ENCODE data around the gene NKG7.
"Not testable (repeated sequence)": the region's sequence is repeated elsewhere in the genome, so short reads cannot be mapped to it uniquely, and the experiment has no call there.

The NKG7 gene

DNA sequence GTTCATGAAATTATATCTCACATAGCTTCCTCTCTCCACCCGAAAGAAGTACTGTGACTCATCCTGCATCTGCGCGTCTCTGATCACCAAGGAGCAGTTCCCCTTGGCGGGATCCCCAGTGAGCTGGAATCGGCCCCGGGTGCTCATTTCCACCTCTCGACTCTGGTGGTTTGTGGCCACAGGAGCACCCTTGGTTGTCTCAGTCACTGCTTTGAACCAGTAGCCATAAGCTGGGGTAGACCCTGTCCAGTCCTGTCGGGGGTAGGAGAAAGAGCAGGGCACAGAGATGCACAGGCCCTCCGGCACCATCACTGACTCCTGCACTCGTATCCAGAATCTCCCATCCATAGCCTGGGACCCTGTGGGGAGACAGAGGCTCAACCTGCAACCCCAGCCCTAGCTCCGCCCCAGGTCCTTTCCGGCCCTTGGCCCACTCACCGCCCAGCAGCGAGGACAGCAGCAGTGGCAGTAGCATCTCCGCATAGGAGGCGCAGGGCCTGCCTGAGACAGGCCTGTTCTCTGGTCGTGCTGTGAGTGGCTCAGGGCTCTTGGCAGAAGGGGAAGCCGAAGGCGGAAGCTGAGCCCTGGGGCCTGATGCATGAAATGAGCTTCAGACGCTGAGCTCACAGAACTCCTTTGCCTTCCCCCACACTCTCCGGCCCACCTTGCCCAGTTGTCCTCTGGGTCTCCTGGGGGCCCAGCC, 44.8 kb upstream of the NKG7 start, which contains the start of gene SIGLEC10:
Gene SIGLEC10, minus strand, starts transcription at position 536 of the 703 bp plus-strand sequence. Its CDS starts 61 bp downstream, at position 475.
- no peak within 1 kb of the TSS for H3K4me3 ChIP-seq (ENCODE audit: low read depth, low read length)
- no peak for DNase-seq (ENCODE audit: low read depth)
- TF ChIP-seq, protein P1, sequence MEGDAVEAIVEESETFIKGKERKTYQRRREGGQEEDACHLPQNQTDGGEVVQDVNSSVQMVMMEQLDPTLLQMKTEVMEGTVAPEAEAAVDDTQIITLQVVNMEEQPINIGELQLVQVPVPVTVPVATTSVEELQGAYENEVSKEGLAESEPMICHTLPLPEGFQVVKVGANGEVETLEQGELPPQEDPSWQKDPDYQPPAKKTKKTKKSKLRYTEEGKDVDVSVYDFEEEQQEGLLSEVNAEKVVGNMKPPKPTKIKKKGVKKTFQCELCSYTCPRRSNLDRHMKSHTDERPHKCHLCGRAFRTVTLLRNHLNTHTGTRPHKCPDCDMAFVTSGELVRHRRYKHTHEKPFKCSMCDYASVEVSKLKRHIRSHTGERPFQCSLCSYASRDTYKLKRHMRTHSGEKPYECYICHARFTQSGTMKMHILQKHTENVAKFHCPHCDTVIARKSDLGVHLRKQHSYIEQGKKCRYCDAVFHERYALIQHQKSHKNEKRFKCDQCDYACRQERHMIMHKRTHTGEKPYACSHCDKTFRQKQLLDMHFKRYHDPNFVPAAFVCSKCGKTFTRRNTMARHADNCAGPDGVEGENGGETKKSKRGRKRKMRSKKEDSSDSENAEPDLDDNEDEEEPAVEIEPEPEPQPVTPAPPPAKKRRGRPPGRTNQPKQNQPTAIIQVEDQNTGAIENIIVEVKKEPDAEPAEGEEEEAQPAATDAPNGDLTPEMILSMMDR (IDR thresholded peaks at IDR 0.05; ENCODE audit: low read depth, low read length, missing control alignments), result no peak
- in situ Hi-C loops (cut with HindIII; ENCODE audit: low sequenced_read_pairs), result no loop called here

DNA sequence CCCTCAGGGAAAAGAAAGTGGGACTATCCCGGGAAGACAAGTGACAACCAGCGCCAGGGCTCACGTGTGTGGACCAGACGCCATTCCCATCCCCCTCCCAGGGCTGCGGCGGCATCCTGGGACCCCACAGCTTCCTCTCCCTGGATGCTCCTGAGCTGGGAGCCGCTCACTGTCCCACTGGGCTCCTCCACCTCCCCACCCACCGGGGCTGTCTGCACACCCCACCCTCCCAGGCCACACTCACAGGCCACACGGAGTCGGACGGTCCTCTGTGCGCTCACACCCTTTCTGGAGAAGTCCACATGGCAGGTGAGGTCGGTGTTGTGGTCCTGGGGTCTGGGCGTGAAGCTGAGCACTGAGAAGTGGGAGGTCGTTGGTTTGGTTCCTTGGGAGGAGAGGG, 44.0 kb upstream of the NKG7 start:
- DNase-seq (ENCODE audit: low read depth); H3K4me3 ChIP-seq (ENCODE audit: low read depth, low read length); in situ Hi-C loops (cut with HindIII; ENCODE audit: low sequenced_read_pairs): not testable (repeated sequence)

DNA sequence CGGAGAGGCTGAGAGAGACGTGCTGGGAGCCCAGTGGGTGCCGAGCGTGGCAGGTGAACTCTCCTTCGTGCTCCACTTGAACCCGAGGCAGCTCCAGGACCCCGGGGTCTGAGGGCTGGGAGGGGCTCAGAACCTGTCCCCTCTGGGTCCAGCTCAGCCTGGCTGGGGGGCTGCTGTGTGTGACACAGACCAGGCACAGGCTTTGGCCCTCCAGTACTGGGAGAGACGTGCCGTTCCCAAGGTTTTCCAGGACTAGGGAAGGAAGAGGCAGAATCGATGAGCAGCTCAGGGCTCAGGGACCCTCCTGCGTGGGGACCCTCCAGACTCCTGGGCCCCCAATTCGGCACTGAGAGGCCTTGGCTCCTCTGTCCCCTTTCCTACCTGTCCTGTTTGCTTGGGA, 42.7 kb upstream of the NKG7 start:
- no peak overlapping the region for H3K4me3 ChIP-seq (ENCODE audit: low read depth, low read length)
- in situ Hi-C loops (cut with HindIII; ENCODE audit: low sequenced_read_pairs), result no loop called here
- no peak for DNase-seq (ENCODE audit: low read depth)
- TF ChIP-seq, protein P1 (IDR thresholded peaks at IDR 0.05; ENCODE audit: low read depth, low read length, missing control alignments), result no peak

DNA sequence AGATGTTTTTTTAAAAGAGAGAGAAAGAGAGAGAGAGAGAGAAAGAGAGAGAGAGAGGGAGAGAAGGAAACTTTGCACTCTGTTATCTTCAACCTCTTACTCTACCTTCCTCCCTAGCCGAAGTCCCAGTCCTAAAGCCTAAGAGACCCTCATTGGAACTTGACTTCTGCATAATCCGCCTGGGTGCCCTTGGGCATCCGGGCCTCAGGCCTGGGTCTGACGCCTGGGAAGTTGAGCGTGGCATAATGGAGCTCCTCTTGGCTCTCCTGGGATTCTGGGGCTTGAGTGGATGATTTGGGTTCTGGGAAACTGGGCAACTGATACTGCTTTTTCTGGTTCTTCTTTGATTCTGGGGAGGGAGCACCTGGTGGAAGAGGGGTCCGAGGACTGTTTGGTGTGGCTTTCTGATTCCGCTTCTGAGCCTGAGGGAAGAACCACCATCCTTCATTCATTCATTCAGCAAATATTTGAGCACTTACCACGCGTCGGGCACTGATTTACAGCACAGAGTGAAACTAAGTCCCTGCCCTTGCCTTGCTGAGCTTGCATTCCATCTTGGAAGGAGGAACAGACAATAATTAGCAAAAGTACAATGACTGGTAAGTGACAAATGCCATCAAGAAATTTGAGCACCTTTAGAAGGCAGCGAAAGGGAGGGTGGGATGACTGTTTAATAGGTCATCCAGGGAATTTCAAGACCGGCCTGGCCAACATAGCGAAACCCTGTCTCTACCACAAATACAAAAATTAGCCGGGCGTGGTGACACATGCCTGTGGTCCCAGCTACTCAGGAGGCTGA, 38.7 kb upstream of the NKG7 start:
- no peak for DNase-seq (ENCODE audit: low read depth)
- TF ChIP-seq, protein P1 (IDR thresholded peaks at IDR 0.05; ENCODE audit: low read depth, low read length, missing control alignments), result no peak
- in situ Hi-C loops (cut with HindIII; ENCODE audit: low sequenced_read_pairs), result no loop called here
- H3K4me3 ChIP-seq (ENCODE audit: low read depth, low read length), result no peak overlapping the region

DNA sequence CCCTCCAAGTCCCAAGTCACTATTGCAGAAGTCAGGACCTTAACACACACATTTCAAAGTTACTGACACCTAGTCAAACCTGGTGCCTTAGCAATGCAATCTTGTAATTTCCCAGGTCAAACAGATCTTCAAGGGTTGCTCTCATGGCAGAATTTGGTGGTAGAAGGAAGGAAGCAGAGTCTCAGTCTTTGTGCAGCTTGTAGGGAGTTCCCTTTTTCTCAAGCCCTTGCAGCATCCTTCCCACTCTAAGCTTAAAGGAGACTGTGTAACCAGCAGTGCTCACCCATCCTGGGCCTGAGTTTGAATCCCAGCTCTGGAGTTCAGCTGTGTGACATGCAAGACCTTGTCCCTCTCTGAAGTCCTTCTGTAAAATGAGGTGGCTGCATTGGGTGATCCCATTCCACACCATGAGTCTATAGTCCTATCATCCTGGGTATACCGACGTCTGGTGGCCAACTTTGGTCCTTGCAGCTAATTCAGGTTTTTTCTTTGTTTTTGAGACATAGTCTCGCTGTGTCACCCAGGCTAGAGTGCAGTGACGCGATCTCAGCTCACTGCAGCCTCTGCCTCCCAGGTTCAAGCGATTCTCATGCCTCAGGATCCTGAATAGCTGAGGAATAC, 35.2 kb upstream of the NKG7 start:
- TF ChIP-seq, protein P1 (IDR thresholded peaks at IDR 0.05; ENCODE audit: low read depth, low read length, missing control alignments), result peak; percentile 24
- no peak for DNase-seq (ENCODE audit: low read depth)
- no peak overlapping the region for H3K4me3 ChIP-seq (ENCODE audit: low read depth, low read length)
- in situ Hi-C loops (cut with HindIII; ENCODE audit: low sequenced_read_pairs), result no loop called here

DNA sequence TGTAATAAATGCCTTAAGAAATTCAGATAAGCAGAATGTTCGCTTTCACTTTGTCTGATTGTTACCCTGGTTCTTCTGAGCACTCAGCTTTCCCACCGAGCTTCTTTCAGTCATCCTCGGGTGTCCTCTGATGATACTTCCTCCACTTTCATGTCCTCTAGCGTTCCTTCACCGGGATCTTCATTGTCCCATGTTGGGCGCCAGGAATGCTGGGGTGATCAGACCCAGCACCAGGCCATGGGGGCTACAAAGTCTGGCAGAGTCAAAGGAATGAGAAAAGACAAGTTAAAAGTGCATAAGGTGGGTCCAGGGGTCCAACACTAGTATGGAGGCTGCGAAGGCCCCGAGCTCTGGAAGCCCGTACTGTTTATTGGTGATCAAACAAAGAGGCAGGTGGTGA, 29.7 kb upstream of the NKG7 start:
- no peak overlapping the region for H3K4me3 ChIP-seq (ENCODE audit: low read depth, low read length)
- TF ChIP-seq, protein P1 (IDR thresholded peaks at IDR 0.05; ENCODE audit: low read depth, low read length, missing control alignments), result no peak
- in situ Hi-C loops (cut with HindIII; ENCODE audit: low sequenced_read_pairs), result no loop called here
- DNase-seq (ENCODE audit: low read depth), result no peak

DNA sequence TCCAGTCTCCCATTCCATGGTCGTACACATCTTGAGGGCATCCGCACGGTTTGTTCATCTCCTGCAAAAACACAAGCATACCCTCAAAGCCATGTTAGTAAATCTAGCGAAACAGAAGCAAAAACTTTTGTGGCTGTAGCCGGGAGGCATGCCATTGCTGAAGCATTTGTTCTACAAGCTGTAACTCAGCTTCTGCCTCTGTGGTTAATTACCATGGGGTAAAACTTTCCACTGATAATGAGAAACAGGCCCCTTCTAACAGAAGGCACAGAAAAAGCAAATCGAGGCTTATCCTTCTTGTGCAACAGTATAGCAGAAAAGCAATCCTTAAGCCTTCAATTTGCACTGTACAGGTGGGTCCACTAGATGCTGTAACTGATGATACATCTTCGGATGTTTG, 27.5 kb upstream of the NKG7 start:
- DNase-seq (ENCODE audit: low read depth); H3K4me3 ChIP-seq (ENCODE audit: low read depth, low read length); in situ Hi-C loops (cut with HindIII; ENCODE audit: low sequenced_read_pairs): not testable (repeated sequence)

All from astrocyte of the cerebellum (primary cell).